Activated CD8-positive, alpha-beta memory T cell treated with anti-CD3 and anti-CD28 coated beads, Interleukin-2, amount 10 ng/mL, durations not matched to agents 7 days and 5 days (primary cell): ENCODE results near the gene PODXL2. TPM values are rescaled to one million over a fixed set of nuclear protein-coding genes. Genes with fewer than 3 reads are reported as not detected.

Source experiments
- ATAC-seq: fragments of 150-1000 bp; cut with Tn5 transposase; one replicate; pipeline ENCODE4 v1.10.0; 2021; ENCODE audit warnings: moderate library complexity
- CTCF ChIA-PET: fragments of 350-600 bp; sonication (Branson Sonifier 250); formaldehyde crosslinking; loops from one replicate; lab custom pipeline; 2021; ENCODE audit warnings: antibody characterized with exemption; lab: Charles Lee
- DNase-seq: peaks from one replicate; pipeline ENCODE4 v3.0.0-alpha.2; 2020
- H3K27ac Mint-ChIP-seq: one replicate; pipeline ENCODE4 v1.8.0; 2021; ENCODE audit warnings: mild to moderate bottlenecking, mixed read lengths
- H3K27me3 Mint-ChIP-seq: one replicate; pipeline ENCODE4 v1.8.0; 2021; ENCODE audit warnings: mixed read lengths
- H3K36me3 Mint-ChIP-seq: one replicate; pipeline ENCODE4 v1.8.0; 2021; ENCODE audit warnings: mild to moderate bottlenecking, mixed read lengths
- H3K4me1 Mint-ChIP-seq: one replicate; pipeline ENCODE4 v1.8.0; 2021; ENCODE audit warnings: mixed read lengths
- H3K4me3 Mint-ChIP-seq: one replicate; pipeline ENCODE4 v1.8.0; 2021; ENCODE audit warnings: mild to moderate bottlenecking, moderate library complexity, mixed read lengths
- H3K9me3 Mint-ChIP-seq: one replicate; pipeline ENCODE4 v1.8.0; 2022; ENCODE audit warnings: low read depth, mixed read lengths
- total RNA-seq, 2 experiments: library from RNA; stranded (reverse); gene quantifications; one replicate each; pipeline ENCODE4 v1.2.3, GENCODE V29; 2021

PODXL2 gene
- 1 to 10 TPM; 1.4 to 2.2 TPM for total RNA-seq

DNA sequence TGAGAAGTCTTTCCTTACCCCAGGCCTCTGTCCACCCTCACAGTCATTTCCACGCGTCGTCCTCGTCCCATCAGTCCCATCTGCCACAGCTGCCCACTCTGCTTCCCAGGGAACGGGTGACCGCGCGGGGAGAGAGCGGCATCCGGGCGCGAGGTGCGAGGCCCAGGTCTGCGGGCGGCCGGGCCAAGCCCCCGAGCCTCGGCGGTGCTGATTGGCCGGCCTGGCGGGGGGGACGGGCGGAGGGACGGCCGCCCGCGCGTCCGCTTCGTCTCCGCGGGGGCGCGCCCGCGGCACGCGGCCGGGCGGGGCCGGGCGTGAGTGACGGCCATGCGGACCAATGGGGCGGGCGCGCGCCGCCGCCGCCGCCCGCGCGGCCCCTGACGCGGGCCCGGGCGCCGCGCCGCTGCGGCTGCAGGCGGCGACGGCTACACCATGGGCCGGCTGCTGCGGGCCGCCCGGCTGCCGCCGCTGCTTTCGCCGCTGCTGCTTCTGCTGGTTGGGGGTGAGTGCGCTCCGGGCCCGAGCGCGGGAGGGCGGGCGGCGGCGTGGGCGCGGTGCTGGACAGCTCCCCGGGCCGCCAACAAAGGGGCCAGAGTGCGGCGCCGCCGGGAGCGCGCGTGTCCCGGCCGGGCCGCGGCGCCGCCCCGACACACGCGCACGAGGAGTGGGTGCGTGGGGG, at the start of gene PODXL2:
Gene PODXL2, plus strand, starts transcription at position 398 of the 679 bp plus-strand sequence. Its CDS starts 35 bp downstream, at position 433.
- peaks cover 3% of the 10 kb centered on the region for H3K36me3 Mint-ChIP-seq
- H3K4me3 Mint-ChIP-seq = peak within 1 kb of the TSS; percentile 67
- H3K9me3 Mint-ChIP-seq = no peaks in the 10 kb centered on the region
- ATAC-seq = peak; percentile 67
- no peak for DNase-seq
- CTCF ChIA-PET = interaction anchor here (1.3 to 1.4 kb wide), 2 partner anchors 38 to 54 kb away, joined by 3 to 4 read pairs; partner anchors contain the start of gene TPRA1
- peaks cover 33% of the 10 kb centered on the region for H3K4me1 Mint-ChIP-seq
- peaks cover 52% of the 10 kb centered on the region for H3K27me3 Mint-ChIP-seq
- H3K27ac Mint-ChIP-seq = no peak within 1 kb of the TSS

- H3K4me1 Mint-ChIP-seq = peaks cover 3% of the 10 kb centered on the region
- H3K4me3 Mint-ChIP-seq = no peak overlapping the region
- H3K9me3 Mint-ChIP-seq = no peaks in the 10 kb centered on the region
- no peaks in the 10 kb centered on the region for H3K27me3 Mint-ChIP-seq
- H3K36me3 Mint-ChIP-seq = peaks cover 2% of the 10 kb centered on the region
- no peak for DNase-seq
- no peak overlapping the region for H3K27ac Mint-ChIP-seq
- CTCF ChIA-PET = no interaction called here
- no peak for ATAC-seq
Observed at GRCh38 chr3:127580327-127581060, 48.5 kb upstream of the PODXL2 start.

GRCh38 chr3:127584734-127585133, 44.3 kb upstream of the PODXL2 start:
- no peak overlapping the region for H3K27ac Mint-ChIP-seq
- no peak for ATAC-seq
- peaks cover 15% of the 10 kb centered on the region for H3K4me1 Mint-ChIP-seq
- no peak for DNase-seq
- H3K36me3 Mint-ChIP-seq = peaks cover 3% of the 10 kb centered on the region
- no peaks in the 10 kb centered on the region for H3K9me3 Mint-ChIP-seq
- H3K27me3 Mint-ChIP-seq = no peaks in the 10 kb centered on the region
- H3K4me3 Mint-ChIP-seq = no peak overlapping the region
- CTCF ChIA-PET = interaction anchor here (0.7 to 9.3 kb wide), 2 partner anchors 10 to 238 kb away, joined by 3 to 86 read pairs; no protein-coding TSS in a partner anchor

- no peak overlapping the region for H3K4me3 Mint-ChIP-seq
- H3K27ac Mint-ChIP-seq = no peak overlapping the region
- DNase-seq = no peak
- no peaks in the 10 kb centered on the region for H3K9me3 Mint-ChIP-seq
- H3K36me3 Mint-ChIP-seq = peaks cover 3% of the 10 kb centered on the region
- CTCF ChIA-PET = interaction anchor here (1.1 to 9.3 kb wide), 2 partner anchors 11 to 52 kb away, joined by 3 to 86 read pairs; no protein-coding TSS in a partner anchor
- ATAC-seq = no peak
- peaks cover 15% of the 10 kb centered on the region for H3K4me1 Mint-ChIP-seq
- H3K27me3 Mint-ChIP-seq = no peaks in the 10 kb centered on the region
Observed at GRCh38 chr3:127585163-127585812, 43.7 kb upstream of the PODXL2 start.

- H3K4me1 Mint-ChIP-seq = peaks cover 16% of the 10 kb centered on the region
- CTCF ChIA-PET = interaction anchor here (1.1 to 9.3 kb wide), 2 partner anchors 11 to 52 kb away, joined by 3 to 86 read pairs; no protein-coding TSS in a partner anchor
- ATAC-seq = no peak
- H3K27me3 Mint-ChIP-seq = no peaks in the 10 kb centered on the region
- no peaks in the 10 kb centered on the region for H3K9me3 Mint-ChIP-seq
- peaks cover 3% of the 10 kb centered on the region for H3K36me3 Mint-ChIP-seq
- H3K4me3 Mint-ChIP-seq = no peak overlapping the region
- DNase-seq = no peak
- no peak overlapping the region for H3K27ac Mint-ChIP-seq
Observed at GRCh38 chr3:127585813-127586413, 43.1 kb upstream of the PODXL2 start.

- H3K4me3 Mint-ChIP-seq = no peak overlapping the region
- peaks cover 26% of the 10 kb centered on the region for H3K4me1 Mint-ChIP-seq
- H3K27ac Mint-ChIP-seq = no peak overlapping the region
- no peaks in the 10 kb centered on the region for H3K9me3 Mint-ChIP-seq
- DNase-seq (no peak), ATAC-seq (no peak)
- CTCF ChIA-PET = interaction anchor here (0.8 to 9.3 kb wide), 4 partner anchors 9 to 327 kb away, joined by 5 to 86 read pairs (median 6); partner anchors contain the start of gene MCM2
- H3K27me3 Mint-ChIP-seq = no peaks in the 10 kb centered on the region
- H3K36me3 Mint-ChIP-seq = peaks cover 3% of the 10 kb centered on the region
Observed at GRCh38 chr3:127587876-127588275, 41.1 kb upstream of the PODXL2 start.

DNA sequence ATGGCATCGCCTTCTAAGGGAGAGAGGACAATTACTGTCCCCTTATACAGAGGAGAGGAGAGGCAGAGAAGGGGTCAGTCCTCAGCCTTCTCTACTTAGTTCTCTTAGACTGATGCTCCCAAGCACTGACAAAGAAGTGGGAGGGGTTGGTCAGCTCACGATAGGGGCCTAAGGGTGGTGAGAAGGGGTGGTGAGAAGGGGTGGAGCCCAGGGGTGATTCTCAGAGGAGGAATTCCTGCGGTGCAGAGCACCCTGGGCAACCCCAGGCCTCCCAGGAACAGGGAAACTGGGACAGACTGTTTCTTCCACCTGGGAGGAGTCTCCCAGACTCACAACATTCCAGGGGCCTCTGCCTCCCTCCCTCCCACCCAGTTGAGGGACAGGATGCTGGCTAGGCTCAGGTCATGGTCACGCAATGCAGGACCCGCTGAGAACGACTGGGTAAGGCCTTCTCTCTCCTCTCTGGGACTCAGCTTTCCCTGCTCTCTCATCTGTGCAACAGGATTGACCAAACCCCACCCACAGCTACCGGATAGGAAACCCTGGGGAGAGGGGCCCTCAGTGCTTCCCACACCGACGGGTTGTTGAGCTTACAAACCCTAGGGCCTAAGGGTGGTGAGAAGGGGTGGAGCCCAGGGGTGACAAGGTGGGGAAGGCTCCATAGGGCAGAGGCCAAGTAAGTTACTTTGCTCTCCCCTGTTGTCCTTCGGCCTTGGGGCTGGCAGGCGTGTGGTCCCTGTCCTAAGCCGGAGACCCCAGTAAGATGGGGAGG, 40.0 kb upstream of the PODXL2 start:
- H3K27ac Mint-ChIP-seq = peak overlapping the region; percentile 67
- peaks cover 28% of the 10 kb centered on the region for H3K4me1 Mint-ChIP-seq

GRCh38 chr3:127589600-127590281, 39.2 kb upstream of the PODXL2 start:
- H3K36me3 Mint-ChIP-seq = peaks cover 3% of the 10 kb centered on the region
- peaks cover 26% of the 10 kb centered on the region for H3K4me1 Mint-ChIP-seq
- peak overlapping the region; percentile 88 for H3K4me3 Mint-ChIP-seq
- peak; percentile 4 for ATAC-seq
- DNase-seq = peak; percentile 47
- no peaks in the 10 kb centered on the region for H3K27me3 Mint-ChIP-seq
- CTCF ChIA-PET = interaction anchor here (0.9 to 9.3 kb wide), 6 partner anchors 8 to 105 kb away, joined by 3 to 86 read pairs (median 4); partner anchors contain the start of gene MCM2
- peak overlapping the region; percentile 67 for H3K27ac Mint-ChIP-seq
- H3K9me3 Mint-ChIP-seq = no peaks in the 10 kb centered on the region

More for the DNA sequence above, 40.0 kb upstream of the PODXL2 start:
- CTCF ChIA-PET = interaction anchor here (1.0 to 9.3 kb wide), 5 partner anchors 9 to 326 kb away, joined by 3 to 86 read pairs (median 5); partner anchors contain the start of gene MCM2
- DNase-seq (peak; percentile 53), ATAC-seq (no peak)
- Mint-ChIP-seq H3K9me3 (no peaks in the 10 kb centered on the region), H3K4me3 (peak overlapping the region; percentile 88), H3K27me3 (no peaks in the 10 kb centered on the region), H3K36me3 (peaks cover 3% of the 10 kb centered on the region)

DNA sequence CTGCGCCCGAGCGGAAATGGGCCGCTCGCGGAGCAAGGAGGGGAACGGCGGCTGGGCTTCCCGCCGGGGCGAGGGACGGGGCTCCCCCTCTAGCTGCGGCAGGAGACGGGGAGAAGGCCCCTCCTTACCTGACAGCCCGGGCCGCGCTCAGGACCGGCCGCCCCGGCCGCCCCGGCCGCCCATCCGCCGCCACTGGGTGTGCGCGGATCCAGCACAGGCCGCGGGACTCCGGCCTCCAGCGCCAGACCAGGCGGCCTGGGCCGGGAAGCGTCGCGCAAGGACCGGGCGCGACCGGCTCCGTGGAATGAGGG, 38.7 kb upstream of the PODXL2 start:
- CTCF ChIA-PET = interaction anchor here (0.5 to 9.3 kb wide), 8 partner anchors 12 to 459 kb away, joined by 3 to 86 read pairs (median 4); partner anchors contain the start of gene PODXL2
- Mint-ChIP-seq H3K36me3 (peaks cover 3% of the 10 kb centered on the region), H3K4me3 (peak overlapping the region; percentile 88), H3K27me3 (no peaks in the 10 kb centered on the region), H3K9me3 (no peaks in the 10 kb centered on the region), H3K4me1 (peaks cover 26% of the 10 kb centered on the region), H3K27ac (peak overlapping the region; percentile 43)
- ATAC-seq (peak; percentile 45), DNase-seq (peak; percentile 57)

DNA sequence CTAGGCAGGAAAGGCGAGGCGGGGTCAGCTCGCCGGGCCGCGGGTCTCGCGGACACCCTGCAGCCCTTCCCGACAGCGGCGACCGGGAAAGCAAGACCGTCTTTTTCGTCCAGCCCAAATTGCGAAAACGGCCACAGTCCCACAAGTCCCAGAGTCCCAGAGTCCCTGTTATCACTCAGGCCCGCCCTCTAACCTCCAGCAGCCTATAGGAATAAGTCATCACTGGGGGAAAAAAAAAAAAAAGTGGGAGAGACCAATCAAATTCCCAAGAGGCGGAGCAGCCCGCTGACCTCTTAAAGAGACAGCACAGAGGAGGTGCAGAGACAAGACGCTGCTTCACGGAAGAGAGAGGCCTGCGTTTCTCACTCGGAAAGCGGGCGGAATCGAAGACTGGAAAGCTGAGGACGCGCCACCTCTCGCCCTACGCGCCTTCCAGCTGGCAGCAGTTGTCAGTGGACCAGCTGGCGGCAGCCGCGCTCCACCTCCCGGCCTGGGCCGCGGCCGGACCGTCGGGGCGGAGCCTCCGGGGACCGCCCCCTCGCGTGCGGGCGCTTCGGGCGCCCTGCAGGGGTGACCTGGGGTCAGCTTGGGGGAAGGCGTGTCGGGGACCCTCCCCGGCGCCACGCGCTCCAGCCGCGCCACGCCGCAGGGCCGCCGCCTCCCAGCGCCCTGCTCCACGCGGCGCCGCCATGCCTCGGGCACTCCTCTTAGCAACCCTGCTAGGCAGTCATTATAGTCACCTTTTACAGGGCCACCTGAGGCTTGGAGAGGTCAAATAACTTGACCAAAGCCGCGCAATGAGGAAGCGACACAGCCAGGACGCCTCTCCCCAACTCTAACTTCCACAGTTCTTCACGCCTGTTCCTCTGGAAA, 38.2 kb upstream of the PODXL2 start, which contains the start of gene TPRA1:
Gene TPRA1, minus strand, starts transcription at position 141 of the 873 bp plus-strand sequence. CDS start 10,587 bp downstream, outside the sequence.
- H3K27ac Mint-ChIP-seq = peak within 1 kb of the TSS; percentile 93
- ATAC-seq (peak; percentile 87), DNase-seq (peak; percentile 90)
- peak within 1 kb of the TSS; percentile 88 for H3K4me3 Mint-ChIP-seq
- no peaks in the 10 kb centered on the region for H3K27me3 Mint-ChIP-seq
- H3K4me1 Mint-ChIP-seq = peaks cover 26% of the 10 kb centered on the region
- CTCF ChIA-PET = interaction anchor here (0.5 to 9.3 kb wide), 11 partner anchors 11 to 535 kb away, joined by 3 to 86 read pairs (median 3); partner anchors contain the start of gene PODXL2
- no peaks in the 10 kb centered on the region for H3K9me3 Mint-ChIP-seq
- peaks cover 3% of the 10 kb centered on the region for H3K36me3 Mint-ChIP-seq

DNA sequence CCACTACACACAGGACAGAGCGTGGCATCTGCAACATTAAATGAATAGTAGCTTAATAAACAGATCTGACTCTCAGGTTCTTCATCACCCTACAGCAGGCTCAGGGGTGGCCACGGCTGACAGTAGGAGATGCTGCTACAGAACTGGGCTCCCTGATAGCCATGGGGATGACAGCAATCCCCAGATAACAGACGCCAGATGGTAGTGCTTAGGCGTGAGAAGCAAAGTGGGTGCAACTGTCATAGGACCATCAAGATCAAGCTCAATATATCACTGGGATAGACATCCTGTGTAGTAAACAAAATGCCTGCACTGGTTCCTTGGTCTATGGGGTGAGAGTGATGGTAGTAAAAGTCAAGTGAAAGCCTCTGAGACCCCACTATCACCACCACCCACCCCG, 35.8 kb upstream of the PODXL2 start:
- no peak for ATAC-seq
- H3K4me3 Mint-ChIP-seq = no peak overlapping the region
- no peaks in the 10 kb centered on the region for H3K9me3 Mint-ChIP-seq
- no peaks in the 10 kb centered on the region for H3K27me3 Mint-ChIP-seq
- no peak overlapping the region for H3K27ac Mint-ChIP-seq
- peaks cover 3% of the 10 kb centered on the region for H3K36me3 Mint-ChIP-seq
- peaks cover 33% of the 10 kb centered on the region for H3K4me1 Mint-ChIP-seq
- CTCF ChIA-PET = interaction anchor here (1.6 kb wide), 1 partner anchor 18 kb away, joined by 6 read pairs; no protein-coding TSS in a partner anchor
- no peak for DNase-seq
